ENCODE data around the gene PSD4. TPM values are rescaled to one million over a fixed set of nuclear protein-coding genes. Genes with fewer than 3 reads are reported as not detected.

The PSD4 gene
- total RNA-seq (100 to 1,000 TPM in 4 of 7 donors, 10 to 100 TPM in 3; 73.1 to 154 (median 106) TPM), polyA plus RNA-seq (10 to 100 TPM; 43.9 to 75.8 (median 74.3) TPM)
- long read RNA-seq, donor 1, partial matches to known transcripts, result 0 of 1 reads
- long read RNA-seq, donor 1, other reads (novel, unspliced or antisense), result 0 of 1 reads
- long read RNA-seq, donor 2, partial matches to known transcripts, result 0 of 1 reads
- long read RNA-seq, donor 2, other reads (novel, unspliced or antisense), result 0 of 1 reads

DNA sequence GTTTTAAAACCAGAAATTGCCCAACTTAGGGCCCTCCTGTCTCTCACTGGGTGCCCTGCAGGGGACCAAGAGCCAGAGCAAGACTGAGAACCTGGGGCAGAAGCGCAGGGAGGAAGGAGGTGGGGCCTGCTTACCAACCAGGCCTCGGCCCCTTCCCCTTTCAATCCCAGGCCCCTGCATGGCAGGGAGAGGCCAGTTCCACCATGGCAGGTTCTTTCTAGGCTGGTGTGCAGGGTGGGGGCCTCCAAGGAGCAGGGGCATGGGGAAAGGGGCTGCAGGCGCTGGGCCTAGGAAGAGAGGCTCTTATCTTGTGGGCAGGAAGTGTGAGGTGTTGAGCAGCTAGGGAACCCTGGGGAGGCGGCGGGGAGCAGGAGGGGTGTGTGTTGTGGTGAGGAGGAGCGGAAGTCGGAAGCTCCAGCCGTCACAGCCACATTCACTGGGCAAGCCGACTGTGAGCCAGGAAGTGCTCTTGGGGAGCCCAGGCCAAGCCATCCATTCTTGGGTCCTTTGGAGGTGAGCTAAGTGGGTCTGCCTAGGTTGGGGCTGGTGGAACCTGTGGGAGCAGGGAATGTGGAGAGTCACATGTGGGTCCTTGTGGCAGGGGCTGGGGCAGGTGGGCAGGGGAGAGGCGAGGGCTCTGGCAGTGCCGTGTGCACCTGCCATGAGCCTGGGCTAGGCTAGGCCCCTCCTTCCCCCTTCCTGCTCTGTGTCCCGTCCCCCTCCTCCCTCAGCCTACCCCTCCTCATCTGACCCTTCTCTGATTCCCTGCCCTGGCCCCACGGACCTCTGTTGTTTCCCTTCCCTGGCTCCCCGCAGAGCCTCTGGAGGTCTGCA lies at the start of gene PSD4:
PSD4 (plus strand) TSS at position 430 of the 834 bp plus-strand sequence. CDS start 8,486 bp downstream, outside the sequence.
- H3K36me3 ChIP-seq, result peaks cover 0 to 22% (median 0%) of the 10 kb centered on the region in 6 donors
- 18 to 49% (median 26%) methylated on average over 13 to 14 of the region's 14 CpGs for WGBS, 5 donors
- peak within 1 kb of the TSS; percentile 68 to 95 (median 87) for H3K27ac ChIP-seq
- TF ChIP-seq, protein P1, sequence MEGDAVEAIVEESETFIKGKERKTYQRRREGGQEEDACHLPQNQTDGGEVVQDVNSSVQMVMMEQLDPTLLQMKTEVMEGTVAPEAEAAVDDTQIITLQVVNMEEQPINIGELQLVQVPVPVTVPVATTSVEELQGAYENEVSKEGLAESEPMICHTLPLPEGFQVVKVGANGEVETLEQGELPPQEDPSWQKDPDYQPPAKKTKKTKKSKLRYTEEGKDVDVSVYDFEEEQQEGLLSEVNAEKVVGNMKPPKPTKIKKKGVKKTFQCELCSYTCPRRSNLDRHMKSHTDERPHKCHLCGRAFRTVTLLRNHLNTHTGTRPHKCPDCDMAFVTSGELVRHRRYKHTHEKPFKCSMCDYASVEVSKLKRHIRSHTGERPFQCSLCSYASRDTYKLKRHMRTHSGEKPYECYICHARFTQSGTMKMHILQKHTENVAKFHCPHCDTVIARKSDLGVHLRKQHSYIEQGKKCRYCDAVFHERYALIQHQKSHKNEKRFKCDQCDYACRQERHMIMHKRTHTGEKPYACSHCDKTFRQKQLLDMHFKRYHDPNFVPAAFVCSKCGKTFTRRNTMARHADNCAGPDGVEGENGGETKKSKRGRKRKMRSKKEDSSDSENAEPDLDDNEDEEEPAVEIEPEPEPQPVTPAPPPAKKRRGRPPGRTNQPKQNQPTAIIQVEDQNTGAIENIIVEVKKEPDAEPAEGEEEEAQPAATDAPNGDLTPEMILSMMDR (IDR thresholded peaks at IDR 0.05 in 8 of 11, conservative IDR thresholded peaks at IDR 0.05 in 3 of 11), result peak in 3 of 11 experiments; percentile 8 to 33 (median 15)
- TF ChIP-seq POLR2AphosphoS5 (IDR thresholded peaks at IDR 0.05) (peak; percentile 89 to 92 (median 91)), POLR2A (IDR thresholded peaks at IDR 0.05) (peak in 1 of 3 donors; percentile 6)
- peaks cover 41 to 100% (median 69%) of the 10 kb centered on the region in 6 donors for H3K4me1 ChIP-seq
- H3K27me3 ChIP-seq (replicated peaks in 1 of 7), result no peaks in the 10 kb centered on the region
- peak within 1 kb of the TSS; percentile 53 to 88 (median 62) for H3K4me3 ChIP-seq
- intact Hi-C loops (cut with DNase I; ENCODE audit: low total_unique reads), result no loop called here
- no peaks in the 10 kb centered on the region for H3K9me3 ChIP-seq
- DNase-seq, result peak; percentile 97

DNA sequence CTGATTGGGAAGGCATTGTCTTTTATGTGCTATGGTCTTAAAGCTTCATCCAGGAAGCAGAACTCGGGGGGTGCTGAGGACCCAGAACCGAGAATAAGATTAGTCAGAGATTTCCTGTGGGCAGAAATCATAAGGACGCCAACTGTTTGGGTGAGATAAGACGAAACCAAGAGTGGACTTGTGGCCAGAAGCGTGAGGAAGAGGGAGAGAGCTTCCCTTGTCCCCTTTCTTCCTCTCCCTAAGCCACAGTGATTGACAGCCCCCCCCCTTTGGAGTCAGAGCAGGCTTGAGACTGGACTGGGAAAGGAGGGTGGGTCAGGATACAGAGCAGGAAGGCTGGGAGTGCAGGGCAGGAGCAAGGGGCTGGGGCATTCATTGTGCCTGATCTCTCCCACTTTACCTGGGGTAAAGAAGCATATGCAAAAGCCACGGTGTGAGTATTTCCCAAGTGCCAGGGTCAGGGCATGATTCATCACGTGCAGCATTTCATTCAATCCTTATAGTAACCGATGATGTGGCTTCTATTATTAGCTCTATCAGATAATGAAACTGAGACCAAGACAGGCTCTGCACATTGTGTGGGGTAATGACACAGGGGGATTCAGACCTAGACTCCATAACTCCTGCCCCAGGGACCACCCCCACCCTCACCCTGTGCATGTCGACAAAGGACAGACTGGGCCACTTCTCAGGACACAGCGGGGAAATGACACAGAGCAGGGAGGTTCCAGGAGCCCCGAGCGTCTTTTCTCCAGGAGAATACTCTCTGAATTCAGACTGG lies 49.4 kb upstream of the PSD4 start:
- peaks cover 0 to 55% (median 17%) of the 10 kb centered on the region in 6 donors for H3K4me1 ChIP-seq
- H3K36me3 ChIP-seq, result peaks cover 0 to 2% (median 0%) of the 10 kb centered on the region in 6 donors
- H3K27me3 ChIP-seq (replicated peaks in 1 of 7), result peaks cover 0 to 5% (median 0%) of the 10 kb centered on the region in 7 donors
- H3K27ac ChIP-seq, result peak overlapping the region in 6 of 8 donors; percentile 36 to 92 (median 74)
- DNase-seq, result no peak
- TF ChIP-seq, protein P1 (IDR thresholded peaks at IDR 0.05 in 8 of 11, conservative IDR thresholded peaks at IDR 0.05 in 3 of 11), result no peak
- TF ChIP-seq POLR2A (IDR thresholded peaks at IDR 0.05), result no peak
- no peak for TF ChIP-seq POLR2AphosphoS5 (IDR thresholded peaks at IDR 0.05)
- WGBS, 5 donors, result 25 to 41% (median 29%) methylated on average over 12 of the region's 12 CpGs
- no peak overlapping the region for H3K4me3 ChIP-seq
- H3K9me3 ChIP-seq, result no peaks in the 10 kb centered on the region
- intact Hi-C loops (cut with DNase I; ENCODE audit: low total_unique reads), result no loop called here

DNA sequence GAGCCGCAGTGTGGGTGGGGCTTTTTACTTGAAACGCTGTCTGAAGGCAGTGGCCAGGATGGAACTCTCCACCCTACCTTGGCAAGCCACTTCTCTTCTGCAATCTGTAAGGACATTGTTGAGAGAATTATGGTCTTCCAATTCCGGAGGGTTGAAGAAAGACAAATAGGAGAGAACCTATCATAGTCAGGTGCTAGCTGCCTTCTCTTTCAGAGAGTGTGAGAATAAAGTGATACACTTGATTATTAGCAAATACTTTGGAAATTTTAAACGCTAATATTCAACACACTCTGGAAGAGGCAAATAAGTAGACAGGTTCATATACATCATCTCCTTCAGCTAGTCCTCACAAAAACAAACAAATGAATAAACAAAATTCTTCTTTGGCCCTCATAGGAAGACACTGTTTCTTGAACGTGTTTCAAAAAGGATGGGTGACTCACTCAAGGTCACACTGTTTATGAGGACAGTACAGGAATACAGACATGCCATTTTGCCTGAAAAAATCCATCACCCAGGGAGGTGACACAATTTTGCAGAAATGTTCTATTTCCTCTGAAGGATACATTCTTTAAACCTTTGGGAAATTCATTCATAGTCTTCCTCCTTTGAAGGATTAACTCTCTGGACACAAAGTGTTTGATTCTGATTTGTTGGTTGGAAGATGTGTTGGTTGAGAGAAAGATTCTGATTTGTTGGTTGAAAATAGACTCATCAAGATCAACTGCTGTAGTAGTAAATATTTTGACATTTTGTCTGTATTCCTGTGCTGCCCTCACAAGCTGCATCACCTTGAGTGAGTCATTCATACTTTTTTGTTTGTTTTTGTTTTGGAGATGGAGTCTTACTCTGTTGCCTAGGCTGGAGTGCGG lies 48.6 kb upstream of the PSD4 start:
- DNase-seq, result no peak
- TF ChIP-seq, protein P1 (IDR thresholded peaks at IDR 0.05 in 8 of 11, conservative IDR thresholded peaks at IDR 0.05 in 3 of 11), result no peak
- TF ChIP-seq POLR2A (IDR thresholded peaks at IDR 0.05) (no peak), POLR2AphosphoS5 (IDR thresholded peaks at IDR 0.05) (no peak)
- Histone ChIP-seq H3K27me3 (replicated peaks in 1 of 7) (peaks cover 0 to 5% (median 0%) of the 10 kb centered on the region in 7 donors), H3K9me3 (no peaks in the 10 kb centered on the region), H3K4me3 (no peak overlapping the region), H3K4me1 (peaks cover 0 to 55% (median 17%) of the 10 kb centered on the region in 6 donors), H3K36me3 (peaks cover 0 to 11% (median 0%) of the 10 kb centered on the region in 6 donors), H3K27ac (peak overlapping the region in 4 of 8 donors; percentile 73 to 92 (median 80))
- WGBS, 5 donors, result 67 to 81% (median 71%) methylated on average over 6 of the region's 6 CpGs
- intact Hi-C loops (cut with DNase I; ENCODE audit: low total_unique reads), result no loop called here
